ENCODE results near the gene CACNA1B. TPM values are rescaled to one million over a fixed set of nuclear protein-coding genes. Genes with fewer than 3 reads are reported as not detected.

Gene CACNA1B
- total and polyA plus RNA-seq, 2 of the 13 experiments (the other 11 are each of a cell fraction or from before 2014, with no cell fraction given), result under 0.01 to 0.04 TPM

DNA sequence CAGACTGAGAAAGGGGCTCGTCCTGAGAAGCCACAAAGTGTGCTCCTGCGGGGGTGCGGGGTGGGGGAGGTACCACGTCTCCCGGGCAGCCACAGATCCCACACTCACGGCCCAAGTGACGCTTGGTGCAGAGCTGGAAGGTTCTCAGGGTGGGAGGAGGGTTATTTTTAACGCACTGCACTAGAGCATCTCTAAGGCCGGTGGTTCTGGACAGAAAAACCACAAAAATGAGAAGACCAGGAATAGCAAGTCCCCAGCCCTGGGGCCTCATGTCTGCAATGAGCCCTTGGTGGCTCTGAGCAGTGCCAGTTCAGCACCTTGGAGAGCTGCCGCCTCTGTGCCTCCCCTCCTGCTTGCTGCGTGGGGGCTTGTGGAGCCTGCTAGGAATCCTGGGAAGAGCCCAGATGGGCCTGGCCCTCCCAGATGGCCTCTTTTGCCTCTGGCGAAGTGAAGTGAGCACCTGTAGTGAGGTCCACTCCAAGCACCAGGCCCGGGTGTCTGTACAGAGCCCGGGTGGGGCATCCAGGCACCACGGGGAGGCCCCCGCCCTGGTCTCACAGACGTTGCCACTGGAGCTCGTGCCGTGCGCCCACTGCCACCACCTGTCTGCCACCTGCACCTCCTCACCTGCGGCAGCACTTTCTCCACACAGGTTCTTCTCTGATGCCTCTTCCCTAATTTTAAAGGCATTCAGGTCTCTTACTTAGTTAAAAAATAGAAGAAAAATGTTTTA, 48.9 kb upstream of the CACNA1B start (continued):
- TF ChIP-seq, protein P1, sequence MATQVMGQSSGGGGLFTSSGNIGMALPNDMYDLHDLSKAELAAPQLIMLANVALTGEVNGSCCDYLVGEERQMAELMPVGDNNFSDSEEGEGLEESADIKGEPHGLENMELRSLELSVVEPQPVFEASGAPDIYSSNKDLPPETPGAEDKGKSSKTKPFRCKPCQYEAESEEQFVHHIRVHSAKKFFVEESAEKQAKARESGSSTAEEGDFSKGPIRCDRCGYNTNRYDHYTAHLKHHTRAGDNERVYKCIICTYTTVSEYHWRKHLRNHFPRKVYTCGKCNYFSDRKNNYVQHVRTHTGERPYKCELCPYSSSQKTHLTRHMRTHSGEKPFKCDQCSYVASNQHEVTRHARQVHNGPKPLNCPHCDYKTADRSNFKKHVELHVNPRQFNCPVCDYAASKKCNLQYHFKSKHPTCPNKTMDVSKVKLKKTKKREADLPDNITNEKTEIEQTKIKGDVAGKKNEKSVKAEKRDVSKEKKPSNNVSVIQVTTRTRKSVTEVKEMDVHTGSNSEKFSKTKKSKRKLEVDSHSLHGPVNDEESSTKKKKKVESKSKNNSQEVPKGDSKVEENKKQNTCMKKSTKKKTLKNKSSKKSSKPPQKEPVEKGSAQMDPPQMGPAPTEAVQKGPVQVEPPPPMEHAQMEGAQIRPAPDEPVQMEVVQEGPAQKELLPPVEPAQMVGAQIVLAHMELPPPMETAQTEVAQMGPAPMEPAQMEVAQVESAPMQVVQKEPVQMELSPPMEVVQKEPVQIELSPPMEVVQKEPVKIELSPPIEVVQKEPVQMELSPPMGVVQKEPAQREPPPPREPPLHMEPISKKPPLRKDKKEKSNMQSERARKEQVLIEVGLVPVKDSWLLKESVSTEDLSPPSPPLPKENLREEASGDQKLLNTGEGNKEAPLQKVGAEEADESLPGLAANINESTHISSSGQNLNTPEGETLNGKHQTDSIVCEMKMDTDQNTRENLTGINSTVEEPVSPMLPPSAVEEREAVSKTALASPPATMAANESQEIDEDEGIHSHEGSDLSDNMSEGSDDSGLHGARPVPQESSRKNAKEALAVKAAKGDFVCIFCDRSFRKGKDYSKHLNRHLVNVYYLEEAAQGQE (IDR thresholded peaks at IDR 0.05; ENCODE audit: borderline replicate concordance in 1 of 2, low read depth in 1 of 2, low read length in 2 of 2), result peak; percentile 83 to 94
- TF ChIP-seq KDM4B (CRISPR knock-in tag; IDR thresholded peaks at IDR 0.05) (no peak), MTF1 (CRISPR knock-in tag; IDR thresholded peaks at IDR 0.05) (no peak), NKX3-1 (CRISPR knock-in tag; IDR thresholded peaks at IDR 0.05) (0 out of 2 replicates have a peak, but pooled peaks have one; percentile 27), U2AF1 (optimal IDR thresholded peaks at IDR 0.05; ENCODE audit: low read depth, low read length) (no peak), CC2D1A (CRISPR knock-in tag; IDR thresholded peaks at IDR 0.05) (no peak), SALL1 (CRISPR knock-in tag; IDR thresholded peaks at IDR 0.05) (peak; percentile 38; the same call in 1 of the 2 replicates), ZNF747 (CRISPR knock-in tag; IDR thresholded peaks at IDR 0.05; ENCODE audit: borderline replicate concordance) (no peak), KDM5B (CRISPR knock-in tag; IDR thresholded peaks at IDR 0.05; ENCODE audit: borderline replicate concordance) (no peak), RARA (CRISPR knock-in tag; IDR thresholded peaks at IDR 0.05) (no peak), IKZF1 (IDR thresholded peaks at IDR 0.05) (no peak), NFKB2 (CRISPR knock-in tag; IDR thresholded peaks at IDR 0.05; ENCODE audit: borderline replicate concordance) (peak; percentile 35; the same call in 1 of the 2 replicates), ZNF563 (CRISPR knock-in tag; IDR thresholded peaks at IDR 0.05) (no peak), THYN1 (CRISPR knock-in tag; IDR thresholded peaks at IDR 0.05; ENCODE audit: borderline replicate concordance, low read depth) (no peak), ZNF256 (CRISPR knock-in tag; conservative IDR thresholded peaks at IDR 0.05) (no peak)
- TF ChIP-seq, protein P2, sequence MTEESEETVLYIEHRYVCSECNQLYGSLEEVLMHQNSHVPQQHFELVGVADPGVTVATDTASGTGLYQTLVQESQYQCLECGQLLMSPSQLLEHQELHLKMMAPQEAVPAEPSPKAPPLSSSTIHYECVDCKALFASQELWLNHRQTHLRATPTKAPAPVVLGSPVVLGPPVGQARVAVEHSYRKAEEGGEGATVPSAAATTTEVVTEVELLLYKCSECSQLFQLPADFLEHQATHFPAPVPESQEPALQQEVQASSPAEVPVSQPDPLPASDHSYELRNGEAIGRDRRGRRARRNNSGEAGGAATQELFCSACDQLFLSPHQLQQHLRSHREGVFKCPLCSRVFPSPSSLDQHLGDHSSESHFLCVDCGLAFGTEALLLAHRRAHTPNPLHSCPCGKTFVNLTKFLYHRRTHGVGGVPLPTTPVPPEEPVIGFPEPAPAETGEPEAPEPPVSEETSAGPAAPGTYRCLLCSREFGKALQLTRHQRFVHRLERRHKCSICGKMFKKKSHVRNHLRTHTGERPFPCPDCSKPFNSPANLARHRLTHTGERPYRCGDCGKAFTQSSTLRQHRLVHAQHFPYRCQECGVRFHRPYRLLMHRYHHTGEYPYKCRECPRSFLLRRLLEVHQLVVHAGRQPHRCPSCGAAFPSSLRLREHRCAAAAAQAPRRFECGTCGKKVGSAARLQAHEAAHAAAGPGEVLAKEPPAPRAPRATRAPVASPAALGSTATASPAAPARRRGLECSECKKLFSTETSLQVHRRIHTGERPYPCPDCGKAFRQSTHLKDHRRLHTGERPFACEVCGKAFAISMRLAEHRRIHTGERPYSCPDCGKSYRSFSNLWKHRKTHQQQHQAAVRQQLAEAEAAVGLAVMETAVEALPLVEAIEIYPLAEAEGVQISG (CRISPR knock-in tag; IDR thresholded peaks at IDR 0.05), result 0 out of 2 replicates have a peak, but pooled peaks have one; percentile 30
- TF ChIP-seq, protein P3, sequence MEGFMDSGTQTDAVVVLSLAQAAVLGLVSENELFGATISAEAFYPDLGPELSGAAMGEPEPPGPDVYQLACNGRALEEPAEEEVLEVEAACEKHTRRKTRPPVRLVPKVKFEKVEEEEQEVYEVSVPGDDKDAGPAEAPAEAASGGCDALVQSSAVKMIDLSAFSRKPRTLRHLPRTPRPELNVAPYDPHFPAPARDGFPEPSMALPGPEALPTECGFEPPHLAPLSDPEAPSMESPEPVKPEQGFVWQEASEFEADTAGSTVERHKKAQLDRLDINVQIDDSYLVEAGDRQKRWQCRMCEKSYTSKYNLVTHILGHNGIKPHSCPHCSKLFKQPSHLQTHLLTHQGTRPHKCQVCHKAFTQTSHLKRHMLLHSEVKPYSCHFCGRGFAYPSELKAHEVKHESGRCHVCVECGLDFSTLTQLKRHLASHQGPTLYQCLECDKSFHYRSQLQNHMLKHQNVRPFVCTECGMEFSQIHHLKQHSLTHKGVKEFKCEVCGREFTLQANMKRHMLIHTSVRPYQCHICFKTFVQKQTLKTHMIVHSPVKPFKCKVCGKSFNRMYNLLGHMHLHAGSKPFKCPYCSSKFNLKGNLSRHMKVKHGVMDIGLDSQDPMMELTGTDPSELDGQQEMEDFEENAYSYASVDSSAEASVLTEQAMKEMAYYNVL (CRISPR knock-in tag; IDR thresholded peaks at IDR 0.05; ENCODE audit: borderline replicate concordance), result no peak

All from HepG2 (cell line).